GM12878 (cell line): ENCODE data around the gene FAF1.

Experiments used
- CTCF ChIP-seq, 3 experiments: IDR thresholded peaks in 2 of 3; conservative IDR thresholded peaks in 1 of 3; 2 replicates each; pipeline ENCODE4 v1.5.1; 2011; ENCODE audit warnings: low read depth in 3 of 3, low read length in 3 of 3, mild to moderate bottlenecking in 3 of 3, control low read depth in 2 of 3, moderate library complexity in 2 of 3, inconsistent platforms in 1 of 3, mixed read lengths in 1 of 3; ENCODE audit not compliant: control insufficient read depth in 2 of 3, insufficient read depth in 1 of 3; ENCODE audit errors: extremely low read depth in 1 of 3
- POLR2A ChIP-seq: IDR thresholded peaks from 2 replicates; pipeline ENCODE4 v1.6.1; 2011; ENCODE audit warnings: low read depth, mild to moderate bottlenecking, low read length

GRCh38 chr1:50739125-50739524, 220.9 kb downstream of the FAF1 start:
- TF ChIP-seq CTCF (IDR thresholded peaks at IDR 0.05 in 2 of 3, conservative IDR thresholded peaks at IDR 0.05 in 1 of 3; ENCODE audit: control insufficient read depth in 2 of 3, extremely low read depth in 1 of 3, insufficient read depth in 1 of 3, low read depth in 3 of 3, low read length in 3 of 3), result no peak
- TF ChIP-seq POLR2A, result no peak
